SK-N-SH treated with all-trans-retinoic acid at 6 μM for 48 hours (cell line): ENCODE measurements around the gene THRAP3.

Source experiments
- ARNTL ChIP-seq: fragments of 450-650 bp; formaldehyde crosslinking; IDR thresholded peaks from 2 replicates; pipeline ENCODE4 v1.5.0; 2020; ENCODE audit warnings: low read depth, mild to moderate bottlenecking, moderate library complexity, borderline replicate concordance
- ESRRG ChIP-seq: fragments of 250-450 bp; sonication (Bioruptor Pico); IDR thresholded peaks from 2 replicates; pipeline ENCODE4 v1.6.1; 2021; ENCODE audit warnings: mild to moderate bottlenecking
- PATZ1 ChIP-seq: fragments of 250-450 bp; sonication (Bioruptor Pico); IDR thresholded peaks from 2 replicates; pipeline ENCODE4 v1.8.0; 2020; ENCODE audit warnings: mild to moderate bottlenecking, moderate library complexity, borderline replicate concordance
- PPARA ChIP-seq: fragments of 250-450 bp; sonication (Bioruptor Pico); IDR thresholded peaks from 2 replicates; pipeline ENCODE4 v1.5.0; 2020; ENCODE audit warnings: mild to moderate bottlenecking, borderline replicate concordance
- ZNF8 ChIP-seq: fragments of 450-650 bp; formaldehyde crosslinking; IDR thresholded peaks from 2 replicates; pipeline ENCODE4 v1.5.0; 2020; ENCODE audit warnings: mild to moderate bottlenecking, moderate library complexity

- TF ChIP-seq PATZ1 (CRISPR knock-in tag) (no peak), ZNF8 (no peak), ARNTL (no peak), PPARA (CRISPR knock-in tag) (no peak), ESRRG (CRISPR knock-in tag) (no peak)
These were observed 74.4 kb downstream of the THRAP3 start for GRCh38 chr1:36298640-36299039.
